HCT116 (cell line): ENCODE measurements around the gene RRAD. TPM values are rescaled to one million over a fixed set of nuclear protein-coding genes. Genes with fewer than 3 reads are reported as not detected.

Experiments used
- ATAC-seq: fragments of 200-7000 bp; cut with Tn5 transposase; 2 replicates; pipeline ENCODE4 v1.9.1; 2020; ENCODE audit warnings: mild to moderate bottlenecking, moderate library complexity
- BruUV-seq: library from RNA; stranded (reverse); fragments of 400-500 nt; replicated peaks from 2 replicates; lab custom pipeline; 2021; lab: Mats Ljungman, UMichigan
- CTCF ChIA-PET: fragments of 300-600 bp; sonication (Branson Sonifier 250); formaldehyde crosslinking; loops from one replicate; lab custom pipeline; 2021; ENCODE audit warnings: antibody characterized with exemption; lab: Charles Lee
- POLR2A ChIA-PET: fragments of 300-600, 350-600 bp; sonication (Branson Sonifier 250); formaldehyde crosslinking; loops from one replicate; lab custom pipeline; 2021; ENCODE audit warnings: antibody characterized with exemption; lab: Charles Lee
- RAD21 ChIA-PET, 2 experiments: fragments of 300-600 bp; sonication (Branson Sonifier 250); formaldehyde crosslinking; loops; one replicate each; lab custom pipeline; 2023; ENCODE audit warnings: low total read pairs in 2 of 2; ENCODE audit not compliant: uncharacterized antibody in 2 of 2, unreplicated experiment in 2 of 2, low non-redundant PET in 1 of 2; lab: Charles Lee
- DNase-seq: peaks from one replicate; pipeline ENCODE4 v3.0.0-alpha.2; 2010; ENCODE audit warnings: low read depth, low spot score
- H2AFZ ChIP-seq: fragments of 200-600 bp; shearing (Covaris generic), sonication (generic); 2 replicates; pipeline ENCODE4 v1.6.1; 2017; ENCODE audit warnings: low read depth, mixed run types, mixed read lengths, antibody characterized with exemption, low read length; ENCODE audit not compliant: poor library complexity, severe bottlenecking
- H3K27ac ChIP-seq: 2 replicates; pipeline ENCODE4 v1.5.1; 2012; ENCODE audit warnings: low read depth, low read length
- H3K27me3 ChIP-seq: fragments of 200-600 bp; sonication (generic); 2 replicates; pipeline ENCODE4 v1.6.1; 2016; ENCODE audit warnings: mixed run types, low read length, mixed read lengths; ENCODE audit not compliant: insufficient read depth
- H3K36me3 ChIP-seq, 2 experiments: fragments of 200-500 bp in 1 of 2; fragments of 200-600 bp in 1 of 2; sonication (Bioruptor generic) in 1 of 2; sonication (generic) in 1 of 2; 2 replicates each; pipeline versions ENCODE4 v1.5.1 to v1.6.1; 2014 to 2016; ENCODE audit warnings: low read length in 2 of 2, inconsistent platforms in 1 of 2, mixed read lengths in 1 of 2, mixed run types in 1 of 2; ENCODE audit not compliant: insufficient read depth in 2 of 2, control insufficient read depth in 1 of 2
- H3K4me1 ChIP-seq, 2 experiments: fragments of 200-600 bp in 1 of 2; sonication (generic) in 1 of 2; 2 replicates each; pipeline versions ENCODE4 v1.5.1 to v1.6.1; 2012 to 2017; ENCODE audit warnings: low read length in 2 of 2, inconsistent platforms in 1 of 2, mild to moderate bottlenecking in 1 of 2, mixed read lengths in 1 of 2, mixed run types in 1 of 2, moderate library complexity in 1 of 2; ENCODE audit not compliant: insufficient read depth in 2 of 2, control insufficient read depth in 1 of 2
- H3K4me2 ChIP-seq: fragments of 200-600 bp; sonication (generic); 2 replicates; pipeline ENCODE4 v1.6.1; 2017; ENCODE audit warnings: mixed run types, low read length, mixed read lengths
- H3K4me3 ChIP-seq, 2 experiments: fragments of 200-600 bp in 1 of 2; sonication (generic) in 1 of 2; replicated peaks in 1 of 2; 2 replicates each; pipeline ENCODE4 v1.5.1; 2011 to 2016; ENCODE audit warnings: low read length in 2 of 2, control low read depth in 1 of 2, low read depth in 1 of 2, mild to moderate bottlenecking in 1 of 2, mixed read lengths in 1 of 2, mixed run types in 1 of 2
- H3K79me2 ChIP-seq: fragments of 200-600 bp; sonication (generic); 2 replicates; pipeline ENCODE4 v1.6.1; 2017; ENCODE audit warnings: mild to moderate bottlenecking, mixed run types, low read length, moderate library complexity, mixed read lengths; ENCODE audit not compliant: insufficient read depth
- H3K9ac ChIP-seq: fragments of 200-600 bp; sonication (generic); 2 replicates; pipeline ENCODE4 v1.6.1; 2016; ENCODE audit warnings: low read length, mixed read lengths
- H3K9me2 ChIP-seq: fragments of 200-600 bp; sonication (generic), shearing (Covaris generic); 2 replicates; pipeline ENCODE4 v1.6.1; 2017; ENCODE audit warnings: mixed run types, mild to moderate bottlenecking, moderate library complexity; ENCODE audit not compliant: insufficient read depth
- H3K9me3 ChIP-seq, 2 experiments: fragments of 200-500 bp in 1 of 2; fragments of 200-600 bp in 1 of 2; sonication (Bioruptor generic) in 1 of 2; sonication (generic) in 1 of 2; 2 replicates each; pipeline ENCODE4 v1.6.1; 2014 to 2017; ENCODE audit warnings: low read length in 2 of 2, mixed read lengths in 2 of 2, inconsistent platforms in 1 of 2, low read depth in 1 of 2, mild to moderate bottlenecking in 1 of 2, mixed run types in 1 of 2, moderate library complexity in 1 of 2; ENCODE audit not compliant: control insufficient read depth in 1 of 2, insufficient read depth in 1 of 2
- H4K20me1 ChIP-seq: fragments of 200-600 bp; sonication (generic), shearing (Covaris generic); 2 replicates; pipeline ENCODE4 v1.6.1; 2017; ENCODE audit warnings: mixed run types, mild to moderate bottlenecking, moderate library complexity; ENCODE audit not compliant: insufficient read depth
- EGR1 ChIP-seq: IDR thresholded peaks from 2 replicates; pipeline ENCODE4 v1.6.1; 2012; ENCODE audit warnings: low read depth
- ELF1 ChIP-seq: IDR thresholded peaks from 2 replicates; pipeline ENCODE4 v1.6.1; 2012; ENCODE audit warnings: low read depth, borderline replicate concordance
- EZH2phosphoT487 ChIP-seq: fragments of 200-600 bp; IDR thresholded peaks from 2 replicates; pipeline ENCODE4 v1.6.1; 2018; ENCODE audit warnings: antibody characterized with exemption, borderline replicate concordance
- FOSL1 ChIP-seq: IDR thresholded peaks from 2 replicates; pipeline ENCODE4 v1.6.1; 2012; ENCODE audit warnings: low read depth
- JUND ChIP-seq: IDR thresholded peaks from 2 replicates; pipeline ENCODE4 v1.6.1; 2012
- POLR2AphosphoS5 ChIP-seq: IDR thresholded peaks from 2 replicates; pipeline ENCODE4 v1.6.1; 2011; ENCODE audit warnings: mild to moderate bottlenecking, low read depth, low read length, moderate library complexity
- REST ChIP-seq: IDR thresholded peaks from 2 replicates; pipeline ENCODE4 v1.6.1; 2012; ENCODE audit warnings: low read depth
- SIN3A ChIP-seq: IDR thresholded peaks from 2 replicates; pipeline ENCODE4 v1.6.1; 2012; ENCODE audit warnings: low read depth
- SRF ChIP-seq: IDR thresholded peaks from 2 replicates; pipeline ENCODE4 v1.6.1; 2012; ENCODE audit warnings: low read depth
- ZBTB33 ChIP-seq: IDR thresholded peaks from 2 replicates; pipeline ENCODE4 v1.6.1; 2011; ENCODE audit warnings: mild to moderate bottlenecking, low read length, moderate library complexity; ENCODE audit not compliant: insufficient replicate concordance; ENCODE audit errors: extremely low read depth
- intact Hi-C: fragments of 100-400 bp; cut with micrococcal nuclease; formaldehyde crosslinking; loops from 2 replicates; pipeline ENCODE4 v1.10.0; 2022
- total RNA-seq: library from RNA; stranded (reverse); gene quantifications from one replicate; pipeline ENCODE4 v1.2.1, GENCODE V29; 2021; ENCODE audit not compliant: unreplicated experiment
- TF ChIP-seq, protein P1 (sequence below): IDR thresholded peaks from 2 replicates; pipeline ENCODE4 v1.6.1; 2012
- TF ChIP-seq, protein P2 (sequence below): IDR thresholded peaks from 2 replicates; pipeline ENCODE4 v1.6.1; 2012

RRAD gene
- total RNA-seq, 1 experiment from 2014 or later: 2.2 TPM

DNA sequence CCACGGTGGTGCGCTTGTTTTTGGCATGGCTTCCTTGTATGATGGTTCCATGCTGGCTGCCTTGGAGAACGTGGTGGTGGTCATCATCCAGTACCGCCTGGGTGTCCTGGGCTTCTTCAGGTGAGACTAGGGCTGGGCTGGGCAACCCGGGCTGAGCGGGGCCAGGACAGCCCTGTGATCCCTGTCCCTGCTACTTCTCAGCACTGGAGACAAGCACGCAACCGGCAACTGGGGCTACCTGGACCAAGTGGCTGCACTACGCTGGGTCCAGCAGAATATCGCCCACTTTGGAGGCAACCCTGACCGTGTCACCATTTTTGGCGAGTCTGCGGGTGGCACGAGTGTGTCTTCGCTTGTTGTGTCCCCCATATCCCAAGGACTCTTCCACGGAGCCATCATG, 14.9 kb upstream of the RRAD start (continued):
- no peak for TF ChIP-seq ZBTB33
- TF ChIP-seq REST: no peak
- no peak for TF ChIP-seq POLR2AphosphoS5
- TF ChIP-seq, all 23 proteins: peak for 0

GRCh38 chr16:66939366-66939765, 14.0 kb upstream of the RRAD start:
- peaks cover 0 to 13% of the 10 kb centered on the region in 2 experiments; a peak in 2 of 4 replicates for H3K4me1 ChIP-seq
- BruUV-seq: no TSS peak
- H3K27ac ChIP-seq: no peak overlapping the region
- ChIA-PET RAD21 (no interaction called here), CTCF (no interaction called here), POLR2A (no interaction called here)
- H3K79me2 ChIP-seq: peaks cover 37% of the 10 kb centered on the region
- H3K27me3 ChIP-seq: no peaks in the 10 kb centered on the region
- no peak overlapping the region for H3K4me2 ChIP-seq
- H3K9me2 ChIP-seq: no peaks in the 10 kb centered on the region
- H3K4me3 ChIP-seq: no peak overlapping the region
- H2AFZ ChIP-seq: no peak overlapping the region
- intact Hi-C loops: no loop called here
- H3K36me3 ChIP-seq: peaks cover 29 to 33% of the 10 kb centered on the region in 2 experiments; a peak in 3 of 4 replicates
- DNase-seq: no peak
- H3K9ac ChIP-seq: no peak overlapping the region
- ATAC-seq: no peak
- H4K20me1 ChIP-seq: no peaks in the 10 kb centered on the region
- H3K9me3 ChIP-seq: no peaks in the 10 kb centered on the region
- TF ChIP-seq POLR2AphosphoS5: no peak
- TF ChIP-seq, protein P1, sequence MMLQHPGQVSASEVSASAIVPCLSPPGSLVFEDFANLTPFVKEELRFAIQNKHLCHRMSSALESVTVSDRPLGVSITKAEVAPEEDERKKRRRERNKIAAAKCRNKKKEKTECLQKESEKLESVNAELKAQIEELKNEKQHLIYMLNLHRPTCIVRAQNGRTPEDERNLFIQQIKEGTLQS: no peak
- TF ChIP-seq REST: no peak
- TF ChIP-seq SRF: no peak
- TF ChIP-seq ZBTB33: no peak
- TF ChIP-seq FOSL1: no peak
- TF ChIP-seq, protein P2, sequence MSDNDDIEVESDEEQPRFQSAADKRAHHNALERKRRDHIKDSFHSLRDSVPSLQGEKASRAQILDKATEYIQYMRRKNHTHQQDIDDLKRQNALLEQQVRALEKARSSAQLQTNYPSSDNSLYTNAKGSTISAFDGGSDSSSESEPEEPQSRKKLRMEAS: no peak
- no peak for TF ChIP-seq SIN3A
- no peak for TF ChIP-seq ELF1
- no peak for TF ChIP-seq EGR1
- no peak for TF ChIP-seq EZH2phosphoT487
- TF ChIP-seq JUND: no peak
